ENCODE data around the gene PLEKHG2.
A peak's percentile ranks its signal among the peaks of the same experiment; 100 is the strongest.

Gene PLEKHG2

GRCh38 chr19:39463403-39463802, 50.9 kb downstream of the PLEKHG2 start:
- no peak for DNase-seq

- no peak for DNase-seq
Observed at GRCh38 chr19:39465956-39466747, 53.7 kb downstream of the PLEKHG2 start.

- no peak for DNase-seq
Observed at GRCh38 chr19:39467941-39468340, 55.5 kb downstream of the PLEKHG2 start.

- no peak for DNase-seq
Observed at GRCh38 chr19:39469036-39469435, 56.6 kb downstream of the PLEKHG2 start.

- no peak for DNase-seq
Observed at GRCh38 chr19:39469567-39469966, 57.1 kb downstream of the PLEKHG2 start.

- DNase-seq: no peak
Observed at GRCh38 chr19:39470724-39471339, 58.4 kb downstream of the PLEKHG2 start.

- no peak for DNase-seq
Observed at GRCh38 chr19:39471756-39472536, 59.5 kb downstream of the PLEKHG2 start.

GRCh38 chr19:39472746-39473442, 60.4 kb downstream of the PLEKHG2 start:
- DNase-seq: no peak

GRCh38 chr19:39473443-39473960, 61.0 kb downstream of the PLEKHG2 start:
- DNase-seq: no peak

GRCh38 chr19:39474139-39474620, 61.7 kb downstream of the PLEKHG2 start:
- peak; percentile 47 to 69 (median 50) for DNase-seq

- no peak for DNase-seq
Observed at GRCh38 chr19:39475748-39476147, 63.3 kb downstream of the PLEKHG2 start.

Data from NCI-H1417 (cell line).